ENCODE measurements around the gene CHD3.
A peak's percentile ranks its signal among the peaks of the same experiment; 100 is the strongest.

The CHD3 gene

DNA sequence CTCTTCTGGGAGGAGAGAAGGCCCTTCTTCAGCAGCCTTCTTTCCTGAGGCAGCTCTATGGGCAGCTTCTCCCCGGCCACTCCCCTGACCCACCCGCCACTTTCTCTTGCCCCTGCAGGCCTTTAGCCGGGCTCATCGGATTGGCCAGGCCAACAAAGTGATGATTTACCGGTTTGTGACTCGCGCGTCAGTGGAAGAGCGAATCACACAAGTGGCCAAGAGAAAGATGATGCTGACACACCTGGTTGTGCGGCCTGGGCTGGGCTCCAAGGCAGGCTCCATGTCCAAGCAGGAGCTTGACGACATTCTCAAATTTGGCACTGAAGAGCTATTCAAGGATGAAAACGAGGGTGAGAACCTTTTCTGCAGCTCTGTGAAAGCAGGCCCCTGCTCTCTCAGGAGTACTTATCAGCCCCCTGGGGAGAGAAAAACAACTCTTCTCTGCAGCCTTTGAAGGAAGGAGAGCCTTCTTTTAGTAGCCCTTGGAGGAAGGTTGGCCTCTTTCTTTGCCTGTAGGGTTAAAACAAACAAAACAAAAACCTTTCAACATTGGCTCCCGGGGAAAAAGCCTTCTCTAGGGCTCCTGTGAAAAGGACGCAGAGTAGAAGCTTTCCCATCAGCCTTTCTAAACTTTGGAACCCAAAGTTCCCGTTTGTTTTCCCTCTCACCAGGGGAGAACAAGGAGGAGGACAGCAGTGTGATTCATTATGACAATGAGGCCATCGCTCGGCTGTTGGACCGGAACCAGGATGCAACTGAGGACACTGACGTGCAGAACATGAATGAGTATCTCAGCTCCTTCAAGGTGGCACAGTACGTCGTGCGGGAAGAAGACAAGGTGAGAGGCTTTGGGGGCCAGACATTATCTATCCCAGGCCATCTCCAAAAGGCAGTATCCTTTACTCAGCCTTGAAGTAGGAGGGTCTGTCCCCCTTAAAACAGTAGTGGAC, 14.8 kb downstream of the CHD3 start:
- no peak for DNase-seq

DNA sequence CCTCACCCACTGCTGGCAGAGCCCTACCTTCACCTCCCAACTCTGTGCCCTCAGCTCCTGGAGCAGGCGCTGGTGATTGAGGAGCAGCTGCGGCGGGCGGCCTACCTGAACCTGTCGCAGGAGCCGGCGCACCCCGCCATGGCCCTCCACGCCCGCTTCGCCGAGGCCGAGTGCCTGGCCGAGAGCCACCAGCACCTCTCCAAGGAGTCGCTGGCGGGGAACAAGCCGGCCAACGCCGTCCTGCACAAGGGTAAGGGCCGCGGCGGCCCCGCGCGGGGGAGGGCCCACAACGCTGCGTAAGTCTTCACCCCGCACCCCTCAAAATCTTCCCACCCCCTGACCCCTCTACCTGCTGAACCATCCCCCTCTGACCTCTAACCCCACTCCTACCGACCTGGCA, 20.5 kb downstream of the CHD3 start:
- DNase-seq: no peak

DNA sequence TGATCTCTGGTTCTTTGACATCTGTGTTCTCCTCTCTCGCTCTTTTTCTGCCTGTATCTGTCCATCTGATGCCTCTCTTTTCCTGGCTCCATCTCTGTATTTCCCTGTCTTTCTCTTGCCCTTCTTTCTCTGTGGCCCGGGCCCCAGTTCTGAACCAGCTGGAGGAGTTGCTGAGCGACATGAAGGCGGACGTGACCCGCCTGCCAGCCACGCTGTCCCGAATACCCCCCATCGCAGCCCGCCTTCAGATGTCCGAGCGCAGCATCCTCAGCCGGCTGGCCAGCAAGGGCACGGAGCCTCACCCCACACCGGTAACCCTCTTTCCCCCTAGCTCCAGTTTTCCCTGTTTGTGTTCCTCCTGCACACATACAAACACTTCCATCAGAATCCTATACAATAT, 21.7 kb downstream of the CHD3 start:
- DNase-seq: no peak

DNA sequence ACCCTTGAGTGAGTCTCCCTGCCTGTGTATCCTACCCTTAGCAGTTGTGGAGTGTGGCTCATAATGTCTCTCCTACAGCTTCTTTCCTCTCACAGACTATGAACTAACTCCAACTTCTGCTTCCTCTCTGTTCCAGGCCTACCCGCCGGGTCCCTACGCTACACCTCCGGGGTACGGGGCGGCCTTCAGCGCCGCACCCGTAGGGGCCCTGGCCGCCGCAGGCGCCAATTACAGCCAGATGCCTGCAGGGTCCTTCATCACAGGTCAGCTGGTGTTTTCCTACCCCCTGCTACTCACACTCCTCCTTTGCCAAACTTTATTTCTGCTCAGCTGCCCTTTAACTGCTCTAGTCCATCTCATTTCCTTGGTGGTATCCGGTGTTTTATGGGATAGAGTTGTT, 22.1 kb downstream of the CHD3 start:
- DNase-seq: no peak

DNA sequence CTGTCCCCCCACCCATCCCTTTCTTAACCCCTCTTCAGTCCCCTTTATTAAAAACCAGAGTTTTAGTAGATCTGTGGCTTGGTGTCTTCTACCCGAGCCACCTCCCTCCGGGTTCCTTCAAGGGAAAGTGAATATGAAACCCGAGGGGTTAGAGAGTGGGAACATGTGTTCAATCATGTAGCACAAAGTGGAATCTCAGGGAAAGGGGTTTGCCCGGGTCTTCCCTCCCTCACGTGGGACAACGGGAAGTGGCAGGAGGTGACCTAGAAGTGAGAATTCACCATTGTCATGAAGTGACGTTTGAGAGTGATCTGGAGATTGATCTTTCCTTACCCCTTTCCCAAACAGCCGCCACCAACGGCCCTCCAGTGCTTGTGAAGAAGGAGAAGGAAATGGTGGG, 22.5 kb downstream of the CHD3 start:
- DNase-seq: no peak

DNA sequence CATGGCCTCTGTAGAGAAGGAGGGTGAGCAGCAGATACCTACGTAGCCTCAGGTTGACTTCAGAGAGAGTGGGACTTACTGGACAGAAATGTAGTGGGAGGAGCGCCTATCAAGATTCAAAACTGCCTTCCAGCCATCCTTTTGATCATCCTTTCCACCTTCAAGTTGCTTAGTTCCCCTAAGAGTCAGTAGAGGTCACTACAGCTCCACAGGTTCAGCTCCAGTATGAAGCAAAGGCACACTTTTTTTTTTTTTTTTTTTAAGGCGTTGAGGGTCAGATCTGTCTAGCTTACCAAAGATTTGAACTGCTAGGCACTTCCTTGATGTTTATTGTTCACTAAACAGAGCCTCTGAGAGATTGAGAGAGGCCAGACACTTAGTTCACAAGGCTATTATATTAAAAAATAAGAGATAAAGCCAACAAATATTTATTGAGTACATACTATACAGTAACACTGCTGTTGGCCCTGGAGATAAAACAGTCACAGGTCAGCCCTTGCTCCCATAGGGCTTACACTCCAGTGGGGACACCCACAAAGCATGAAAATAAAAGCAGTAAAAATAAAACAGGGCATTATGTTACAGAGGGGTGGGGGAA, 24.4 kb downstream of the CHD3 start:
- peak; percentile 65 for DNase-seq

DNA sequence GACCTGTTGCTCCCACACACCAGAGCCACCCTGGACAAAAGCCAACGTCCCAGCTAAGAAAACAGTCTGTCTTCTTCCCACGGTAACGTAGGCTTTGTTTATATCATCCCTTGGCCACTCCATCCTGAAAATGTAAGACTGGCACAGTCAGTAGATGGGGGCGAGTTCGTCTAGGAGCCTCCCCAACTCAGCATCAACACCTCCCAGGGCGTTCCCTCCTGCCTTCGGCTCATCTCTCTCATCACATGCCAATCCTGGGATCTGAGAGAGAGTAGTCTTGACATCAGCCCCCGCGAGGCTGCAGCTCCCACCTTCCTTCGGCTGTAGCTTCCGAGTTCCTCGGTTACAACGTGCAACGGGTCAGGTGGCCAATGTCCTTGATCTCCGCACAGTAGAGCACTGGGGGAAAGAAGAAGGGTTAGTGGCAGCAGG, 26.6 kb downstream of the CHD3 start:
- no peak for DNase-seq

DNA sequence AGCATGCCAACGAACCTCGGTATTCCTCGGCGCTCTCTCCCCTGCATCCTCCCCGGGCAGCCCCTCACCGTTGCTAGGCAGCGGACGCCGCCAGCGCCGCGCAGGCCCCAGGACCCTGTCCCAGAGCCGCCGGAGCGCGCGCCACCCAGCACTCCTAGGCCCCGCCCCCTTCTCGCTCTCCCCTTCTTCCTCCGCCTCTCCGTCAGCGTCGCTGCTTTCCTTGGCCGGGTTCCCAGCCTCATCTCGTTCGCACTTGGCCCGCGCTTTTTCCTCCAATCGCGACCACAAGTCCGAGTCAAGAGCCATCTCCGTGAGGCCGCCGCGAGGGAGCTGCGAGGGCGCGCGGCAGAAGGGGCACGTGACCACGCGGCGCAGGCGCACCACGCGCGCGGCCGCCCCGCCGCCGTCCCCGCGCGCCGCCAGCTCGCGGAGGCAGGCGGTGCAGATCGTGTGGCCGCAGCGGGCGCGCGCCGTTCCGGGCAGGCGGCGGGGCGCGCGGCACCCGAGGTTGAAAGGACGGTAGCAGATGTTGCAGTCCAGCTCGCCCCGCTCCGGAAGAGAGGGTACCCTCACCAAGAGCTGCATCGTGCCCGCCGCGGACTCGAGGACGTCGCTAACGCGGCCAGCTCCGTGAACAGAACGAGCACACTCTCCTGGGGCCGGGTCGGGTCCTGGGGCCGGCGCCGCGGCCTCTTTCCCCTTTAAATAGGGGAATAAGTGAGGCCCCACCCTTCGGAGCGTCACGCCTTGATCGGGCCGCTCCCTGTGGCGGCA, 27.2 kb downstream of the CHD3 start, which contains the start of gene RNF227:
Gene RNF227, minus strand, starts transcription at position 679 of the 774 bp plus-strand sequence. Its CDS starts 94 bp downstream, at position 585.
- DNase-seq: peak; percentile 95

DNA sequence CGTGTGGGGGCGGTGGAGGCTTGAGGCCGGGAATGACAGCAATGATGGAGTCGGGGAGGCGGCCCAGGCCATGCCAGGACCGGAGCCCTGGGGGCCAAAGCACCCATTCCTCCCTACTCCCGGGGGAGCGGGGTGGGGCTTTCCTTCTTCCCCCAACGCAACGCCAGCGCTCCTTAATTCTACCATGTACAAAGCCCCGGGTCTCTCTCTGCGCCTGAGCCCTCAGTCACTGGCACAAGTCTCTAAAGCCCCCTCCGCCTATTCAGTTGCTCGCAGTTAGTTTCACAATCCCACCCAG, 27.7 kb downstream of the CHD3 start:
- DNase-seq: no peak

DNA sequence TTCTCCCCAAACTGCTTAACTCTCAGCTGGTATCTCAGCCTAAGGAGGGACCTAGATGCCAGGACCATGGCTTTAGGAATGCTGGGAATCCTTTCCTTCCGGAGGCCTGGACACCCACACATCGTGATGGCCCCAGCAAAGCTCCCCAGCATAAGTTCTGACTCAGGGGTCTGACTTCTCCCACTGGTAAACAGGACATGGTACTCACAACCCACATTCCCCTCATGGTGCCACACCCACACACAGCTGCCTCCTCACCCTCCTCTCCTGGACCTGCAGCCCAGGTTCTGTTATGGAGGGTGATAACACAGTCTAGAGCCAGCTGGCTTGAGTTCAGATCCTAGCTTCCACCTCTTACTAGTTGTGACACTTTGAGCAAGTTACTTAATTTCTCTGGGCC, 28.2 kb downstream of the CHD3 start:
- DNase-seq: no peak

DNA sequence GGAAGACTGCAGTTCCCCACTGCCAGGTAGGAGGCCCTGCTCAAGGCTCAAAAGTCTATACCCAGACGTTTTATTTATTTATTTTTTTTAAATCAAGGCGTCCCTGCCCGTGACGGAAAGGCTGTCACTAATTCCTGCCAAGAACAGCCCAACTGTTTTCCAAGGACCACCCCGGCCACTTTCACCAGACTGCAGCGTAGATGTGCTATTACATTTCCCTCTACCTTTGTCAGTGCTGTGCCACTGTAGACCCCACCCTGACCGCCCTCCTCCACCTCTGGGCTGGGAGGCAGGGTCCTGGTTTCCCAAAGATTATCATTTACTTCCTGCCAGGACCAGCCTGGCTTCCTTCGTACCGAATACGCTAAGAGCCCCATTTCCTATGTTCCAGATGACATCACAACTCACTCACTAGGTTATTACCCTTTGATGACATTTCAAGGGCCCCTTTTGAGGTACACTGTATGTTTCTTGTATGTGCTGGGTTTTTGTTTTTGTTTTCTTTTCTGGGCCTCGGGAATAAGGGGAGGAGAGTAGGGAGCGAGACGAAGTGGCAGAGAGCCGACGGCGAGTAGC, 33.8 kb downstream of the CHD3 start:
- DNase-seq: no peak

DNA sequence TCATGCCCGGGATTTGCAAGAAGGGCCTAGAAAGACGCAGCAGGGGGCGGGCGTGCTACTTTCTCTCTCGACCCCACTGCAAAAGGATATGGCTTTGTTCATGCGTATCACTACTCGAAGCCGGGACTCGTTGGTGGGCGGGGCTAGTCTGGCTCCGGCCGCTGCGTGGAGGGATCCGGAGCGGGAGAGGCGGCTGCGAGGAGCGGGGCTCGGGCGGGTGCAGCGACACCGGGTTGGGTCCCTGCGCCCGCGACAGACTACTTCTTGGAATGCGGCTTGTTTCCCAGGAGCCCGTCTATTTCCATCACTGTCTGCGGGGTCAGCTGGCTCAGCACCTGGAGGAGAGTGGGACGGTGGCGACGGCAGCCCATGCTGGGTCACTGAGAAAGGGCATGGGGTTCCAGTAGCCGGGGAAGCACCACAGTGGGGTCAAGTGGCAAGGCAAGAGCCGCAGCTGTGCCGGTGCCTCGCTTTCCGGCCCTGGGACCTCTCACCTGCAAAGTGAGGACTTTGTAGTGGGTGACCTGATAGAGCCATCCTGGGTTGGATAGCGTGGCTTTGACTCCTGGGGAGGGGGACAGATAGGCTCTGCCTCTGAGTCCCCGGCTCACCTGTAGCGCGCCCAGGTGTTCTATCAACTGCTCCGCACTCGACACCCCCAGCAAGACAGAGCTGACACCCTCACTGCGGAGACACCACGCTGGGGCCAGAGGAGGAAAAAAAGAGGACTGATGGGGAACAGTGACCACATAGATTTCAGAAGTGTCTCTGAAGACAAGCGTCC, 34.4 kb downstream of the CHD3 start:
- no peak for DNase-seq

DNA sequence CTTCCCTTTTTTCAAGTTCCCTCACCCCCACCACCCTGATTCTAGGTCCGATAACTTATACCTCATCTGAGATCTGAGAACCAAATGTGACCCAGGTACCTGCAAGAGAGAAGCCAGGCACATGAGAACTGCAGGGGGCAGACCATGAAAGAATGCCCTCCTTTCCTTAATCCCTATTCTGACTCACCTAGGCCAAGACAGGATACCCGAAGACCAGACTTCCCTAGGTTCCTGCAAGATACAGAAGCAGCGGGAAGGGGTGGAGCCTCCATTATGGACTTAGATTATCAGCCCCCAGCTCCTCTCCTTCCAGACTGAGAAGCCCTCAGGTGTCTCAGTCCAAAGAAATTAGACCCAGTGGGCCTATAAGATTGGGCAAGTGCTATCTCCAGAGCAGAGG, 39.0 kb downstream of the CHD3 start:
- no peak for DNase-seq

DNA sequence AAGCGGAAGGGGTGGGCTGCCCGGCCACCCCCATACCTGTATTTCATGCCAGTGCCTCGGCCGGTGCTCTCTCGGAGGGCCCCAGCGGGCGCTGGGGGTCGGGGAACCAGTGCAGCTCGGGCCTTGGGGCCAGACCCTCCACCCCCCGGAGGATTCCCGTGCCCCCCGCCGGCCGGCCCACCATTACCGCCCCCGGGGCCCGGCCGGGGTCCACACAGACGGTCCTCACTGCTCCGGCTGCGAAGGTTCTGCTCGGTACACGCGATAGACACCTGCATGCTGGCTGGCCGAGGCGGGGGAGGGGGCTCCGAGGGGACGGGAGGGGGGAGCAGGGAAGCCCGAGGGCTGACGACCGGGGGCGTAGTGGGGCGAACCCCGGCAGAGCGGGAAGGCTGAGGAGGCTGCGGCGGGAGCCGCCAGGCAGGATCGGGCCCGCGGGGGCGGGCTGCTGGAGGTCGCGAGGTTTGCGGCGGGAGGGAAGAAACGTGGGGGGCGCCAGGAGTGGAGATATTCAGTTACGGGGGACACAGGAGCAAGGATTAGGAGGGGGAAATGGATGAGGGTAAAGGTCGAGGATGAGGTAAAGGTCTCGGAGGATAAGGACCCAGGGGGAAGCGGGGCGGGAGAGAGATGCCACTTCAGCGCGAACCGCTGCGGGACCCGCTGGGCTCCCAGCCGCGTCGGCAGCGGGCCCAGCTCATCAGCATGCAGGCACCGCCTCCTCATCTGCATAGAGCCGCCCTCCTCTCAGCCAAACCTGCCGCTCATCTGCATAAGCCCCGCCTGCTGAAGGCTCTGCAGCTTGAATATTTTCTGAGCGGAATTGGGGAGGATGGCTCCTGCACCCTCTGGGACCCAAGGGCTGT, 40.8 kb downstream of the CHD3 start, which contains the start of gene KCNAB3:
Gene KCNAB3, minus strand, starts transcription at position 699 of the 866 bp plus-strand sequence. Its CDS starts 421 bp downstream, at position 278.
- peak; percentile 81 for DNase-seq

DNA sequence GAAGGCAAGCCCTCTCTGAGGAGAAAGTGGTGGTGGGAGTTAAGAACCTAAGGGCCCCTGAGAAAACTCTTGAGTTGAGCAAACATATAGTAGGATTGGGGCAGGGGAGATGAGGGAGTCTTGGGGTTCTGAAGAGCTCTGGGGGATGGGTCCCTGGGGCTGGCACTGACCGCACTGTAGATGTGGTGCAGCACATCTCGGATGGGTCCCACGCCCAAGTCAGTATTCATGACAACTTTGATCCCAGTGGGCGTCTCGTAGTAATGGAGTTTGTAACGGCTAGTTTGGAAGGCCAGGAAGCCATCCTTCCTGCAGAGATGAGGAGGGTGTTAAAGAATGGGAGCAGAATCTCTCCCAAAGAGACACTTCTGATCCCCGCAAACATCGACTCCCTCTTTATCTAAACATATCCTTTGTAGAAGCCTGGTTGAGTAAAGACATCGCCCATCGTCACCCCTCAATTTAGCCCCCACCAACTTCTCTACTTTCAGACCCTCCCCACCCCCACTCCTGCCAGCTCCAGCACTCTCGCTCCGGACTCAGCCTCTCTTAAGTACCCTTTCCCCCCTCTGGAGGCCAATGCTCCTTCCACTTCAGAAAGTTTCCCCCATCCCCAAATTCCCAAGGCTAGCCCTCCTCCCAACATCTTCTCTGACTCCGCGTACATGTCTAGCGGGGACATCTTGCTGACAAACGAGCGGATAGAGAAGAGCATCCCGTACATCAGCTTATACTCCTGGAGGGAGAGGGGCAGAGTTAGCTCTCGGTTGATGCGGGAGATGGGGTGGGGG, 42.4 kb downstream of the CHD3 start:
- DNase-seq: no peak

DNA sequence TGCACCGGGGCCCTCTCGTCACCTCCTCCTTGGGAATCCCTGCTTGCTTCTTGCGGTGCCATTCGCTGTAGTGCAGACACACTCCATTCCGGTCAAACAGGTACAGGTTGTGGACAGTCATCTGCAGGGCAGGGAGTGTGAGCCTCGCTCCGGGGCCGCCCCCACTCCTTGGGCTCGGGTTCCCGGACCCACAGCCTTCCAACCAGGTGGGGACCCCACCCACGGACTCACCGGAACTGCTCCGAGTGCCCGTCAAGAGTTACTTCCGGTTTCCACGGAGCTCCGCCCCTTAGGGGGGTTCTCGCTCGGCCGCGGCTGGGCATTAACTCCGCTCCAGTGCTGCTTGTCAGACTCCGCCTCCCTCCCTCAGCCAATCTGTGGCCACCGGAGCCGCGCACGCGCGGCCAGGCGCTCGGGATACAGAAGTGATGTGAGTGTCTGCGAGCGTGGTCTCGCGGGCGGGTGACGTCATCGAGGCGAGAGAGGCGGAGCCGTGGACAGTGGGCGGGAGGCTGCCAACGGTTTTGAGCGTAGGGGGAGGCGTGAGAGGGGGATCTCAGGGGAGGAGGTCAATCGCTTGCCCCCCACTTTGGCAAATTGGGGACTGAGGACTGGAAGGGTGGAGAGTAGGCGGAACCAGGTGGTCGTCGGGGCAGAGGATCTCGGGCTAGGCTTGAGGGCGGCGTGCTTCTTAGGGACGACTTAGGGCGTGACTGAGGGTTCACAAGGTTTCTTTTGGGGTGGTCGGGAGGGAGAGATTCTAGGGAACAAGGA, 43.3 kb downstream of the CHD3 start, which contains the start of the genes CNTROB and TRAPPC1:
Gene CNTROB, plus strand, starts transcription at position 498 of the 774 bp plus-strand sequence. CDS start 874 bp downstream, outside the sequence.
Gene TRAPPC1, minus strand, starts transcription at position 238 of the 774 bp plus-strand sequence. Its CDS starts 117 bp downstream, at position 121.
- DNase-seq: peak; percentile 97

DNA sequence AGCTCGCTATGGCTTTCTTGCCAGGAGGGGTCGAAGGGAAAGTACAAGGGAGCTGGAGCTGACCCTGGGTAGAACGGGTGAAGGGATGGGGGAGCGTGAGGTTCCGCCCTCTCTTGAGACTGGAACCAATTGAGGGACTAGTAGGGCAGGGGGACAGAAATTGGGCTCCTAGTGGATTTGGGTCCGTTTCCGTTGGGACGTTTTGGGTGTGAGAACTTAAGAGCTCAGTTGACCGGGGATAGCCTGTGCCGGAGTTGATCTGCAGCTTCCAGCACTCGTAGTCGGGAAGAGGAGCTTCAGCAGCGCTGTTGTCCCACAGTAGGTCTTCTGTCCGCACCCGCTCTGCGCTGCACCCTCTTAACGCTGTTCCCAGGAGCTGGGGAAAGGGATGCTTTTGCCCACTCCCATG, 43.9 kb downstream of the CHD3 start:
- peak; percentile 32 for DNase-seq

DNA sequence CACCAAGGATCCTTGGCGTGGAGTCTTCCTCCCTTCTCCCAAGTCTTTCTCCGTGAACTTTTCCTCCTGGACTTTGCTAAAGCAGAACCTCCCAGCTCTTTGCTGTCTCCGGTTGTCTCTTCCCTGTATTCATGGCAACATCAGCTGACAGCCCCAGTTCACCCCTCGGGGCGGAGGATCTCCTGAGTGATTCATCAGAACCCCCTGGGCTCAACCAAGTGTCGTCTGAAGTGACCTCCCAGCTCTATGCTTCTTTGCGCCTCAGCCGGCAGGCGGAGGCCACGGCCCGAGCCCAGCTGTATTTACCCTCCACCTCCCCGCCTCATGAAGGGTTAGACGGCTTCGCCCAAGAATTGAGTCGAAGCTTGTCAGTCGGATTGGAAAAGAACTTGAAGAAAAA, 44.4 kb downstream of the CHD3 start:
- peak; percentile 66 for DNase-seq

DNA sequence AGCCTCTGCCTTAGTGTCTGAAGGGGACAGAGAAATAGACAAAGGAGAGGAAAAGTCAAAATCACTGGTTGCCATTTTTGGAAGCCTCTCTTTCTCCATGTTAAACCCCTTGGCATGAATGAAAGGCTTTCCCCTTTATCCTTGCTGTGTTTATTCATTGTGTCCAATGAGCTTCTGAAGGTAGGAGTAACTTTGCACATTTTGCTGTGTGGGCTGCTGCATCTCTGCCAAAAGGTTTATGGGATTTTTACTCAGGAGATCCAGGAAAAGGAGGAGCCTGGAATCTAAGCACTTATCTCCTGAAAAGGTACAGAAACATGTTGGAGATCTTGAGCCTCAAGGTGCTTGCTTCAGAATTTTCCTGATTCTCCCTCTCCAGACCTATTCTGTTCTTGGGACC, 47.3 kb downstream of the CHD3 start:
- no peak for DNase-seq

Data from NCI-H69 (cell line).